Measurements from ENCODE around the gene EFNA5. TPM values are rescaled to one million over a fixed set of nuclear protein-coding genes. Genes with fewer than 3 reads are reported as not detected.
"Not testable (repeated sequence)": the region's sequence is repeated elsewhere in the genome, so short reads cannot be mapped to it uniquely, and the experiment has no call there.

The EFNA5 gene
- polyA plus RNA-seq, 4 donors: 26.8 to 40.8 (median 31.8) TPM

DNA sequence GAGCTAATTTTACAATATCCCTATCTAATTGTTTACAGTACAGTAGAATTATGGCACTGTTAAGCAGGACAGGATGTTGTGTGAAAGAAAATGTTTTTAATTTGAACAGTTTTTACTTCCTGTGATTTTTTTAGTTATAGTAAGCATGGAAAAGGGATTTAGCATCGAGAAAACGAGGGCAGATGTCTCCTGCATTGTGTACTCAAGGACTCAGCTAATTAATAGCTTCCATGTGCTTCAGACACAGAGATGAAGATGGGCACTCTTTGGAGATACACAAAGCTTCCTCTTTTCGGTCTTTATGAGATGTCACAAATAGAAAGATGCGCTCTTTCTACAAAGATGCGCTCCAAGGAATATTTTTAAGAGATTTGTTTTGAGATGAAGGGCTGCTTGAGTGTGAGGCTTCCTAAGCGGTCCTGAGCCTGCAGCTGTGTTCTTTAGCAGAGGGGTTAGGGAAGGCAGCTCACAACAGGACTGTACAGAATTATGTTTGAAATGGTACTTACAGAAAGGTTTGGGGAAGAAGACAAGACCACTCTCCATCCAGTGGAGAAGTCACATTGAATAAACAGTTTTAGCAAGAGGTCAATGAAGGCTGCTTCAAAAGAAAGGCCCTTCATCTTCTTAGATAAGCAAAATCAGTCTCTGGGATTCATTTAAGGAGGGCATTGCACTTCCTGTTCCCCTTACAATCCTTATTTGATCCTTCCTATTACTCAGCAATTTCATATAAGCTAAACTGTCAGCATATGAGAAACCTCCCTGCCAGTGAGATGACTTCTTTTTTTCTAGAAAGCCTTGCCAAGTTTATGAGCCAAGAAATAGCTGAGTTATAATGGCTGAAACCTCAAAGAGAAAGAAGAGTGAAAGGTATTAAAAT, 311.5 kb downstream of the EFNA5 start:
- DNase-seq (ENCODE audit: low read depth in 4 of 4, low spot score in 3 of 4): no peak

DNA sequence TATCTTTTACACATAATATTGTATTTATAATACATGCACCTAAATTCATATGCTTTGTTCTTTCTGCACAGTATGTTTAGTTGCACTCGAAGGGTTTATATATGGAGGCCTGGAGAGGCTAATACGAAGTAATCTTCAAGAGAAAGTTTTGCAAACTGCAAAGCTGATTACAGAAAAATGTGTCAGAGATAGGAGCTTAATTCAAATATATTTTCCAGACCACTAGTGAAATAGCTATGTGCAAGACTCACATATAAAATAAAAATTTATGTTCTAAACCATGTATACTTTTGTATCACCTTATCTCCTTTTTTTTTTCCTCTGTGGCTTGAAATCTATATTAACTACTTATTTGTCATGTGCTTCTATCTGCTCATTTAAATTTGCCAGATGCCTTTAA, 313.8 kb downstream of the EFNA5 start:
- DNase-seq (ENCODE audit: low read depth in 4 of 4, low spot score in 3 of 4): no peak

DNA sequence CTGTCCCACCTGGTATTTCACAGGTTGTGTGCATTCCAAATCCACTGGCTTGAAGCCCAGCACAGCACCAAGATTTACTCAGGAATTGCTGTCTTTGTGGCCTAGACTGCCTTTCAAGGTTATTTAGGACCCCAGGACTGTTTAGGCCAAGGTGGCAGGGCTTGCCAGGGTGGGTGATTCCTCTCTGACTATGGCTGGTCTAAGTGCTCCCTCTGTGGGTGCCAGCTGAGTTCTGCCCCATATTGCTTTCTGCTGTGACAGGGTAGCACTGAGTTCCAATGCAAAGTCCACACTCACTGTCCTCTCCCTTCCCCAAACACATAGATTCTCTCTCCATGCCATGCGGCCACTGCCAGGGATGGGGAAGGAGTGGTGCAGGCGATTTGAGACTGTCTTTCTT, 318.2 kb downstream of the EFNA5 start:
- no peak for DNase-seq (ENCODE audit: low read depth in 4 of 4, low spot score in 3 of 4)

DNA sequence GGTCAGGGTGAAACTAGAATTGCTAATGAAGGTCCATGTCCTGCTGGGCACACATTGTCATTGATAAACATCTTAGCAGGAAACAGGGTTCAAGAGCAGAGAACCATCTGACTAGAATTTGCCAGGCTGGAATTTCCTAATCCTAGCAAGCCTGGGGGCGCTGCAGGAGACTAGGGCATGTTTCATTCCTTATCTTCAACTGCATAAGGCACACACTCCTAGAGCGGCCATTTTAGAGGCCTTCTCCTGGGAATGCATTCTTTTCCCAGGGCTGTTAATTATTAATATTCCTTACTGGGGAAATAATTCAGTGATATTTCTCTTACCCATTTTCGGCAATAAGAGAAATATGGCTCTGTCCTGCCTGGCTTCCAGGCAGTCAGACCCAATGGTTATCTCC, 324.2 kb downstream of the EFNA5 start:
- not testable (repeated sequence) for DNase-seq (ENCODE audit: low read depth in 4 of 4, low spot score in 3 of 4)

DNA sequence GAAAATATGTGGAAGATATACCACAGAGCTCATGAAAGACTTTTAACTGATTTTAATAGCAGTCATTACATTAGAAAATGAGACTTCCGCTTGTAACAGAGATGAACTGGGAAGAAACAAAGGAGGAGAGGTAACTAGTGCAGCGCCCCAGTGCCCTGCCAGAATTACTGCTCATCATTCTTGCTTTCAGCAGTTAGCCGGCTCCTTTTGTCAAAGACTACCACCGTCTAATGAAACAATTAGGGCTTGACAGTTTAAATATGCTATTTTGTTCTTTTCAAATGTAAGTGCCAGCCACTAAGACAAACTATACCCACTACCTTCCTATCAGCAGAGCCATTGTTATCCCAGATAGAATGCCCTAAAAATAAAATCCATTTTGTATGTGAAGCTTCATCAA, 328.4 kb downstream of the EFNA5 start:
- no peak for DNase-seq (ENCODE audit: low read depth in 4 of 4, low spot score in 3 of 4)

DNA sequence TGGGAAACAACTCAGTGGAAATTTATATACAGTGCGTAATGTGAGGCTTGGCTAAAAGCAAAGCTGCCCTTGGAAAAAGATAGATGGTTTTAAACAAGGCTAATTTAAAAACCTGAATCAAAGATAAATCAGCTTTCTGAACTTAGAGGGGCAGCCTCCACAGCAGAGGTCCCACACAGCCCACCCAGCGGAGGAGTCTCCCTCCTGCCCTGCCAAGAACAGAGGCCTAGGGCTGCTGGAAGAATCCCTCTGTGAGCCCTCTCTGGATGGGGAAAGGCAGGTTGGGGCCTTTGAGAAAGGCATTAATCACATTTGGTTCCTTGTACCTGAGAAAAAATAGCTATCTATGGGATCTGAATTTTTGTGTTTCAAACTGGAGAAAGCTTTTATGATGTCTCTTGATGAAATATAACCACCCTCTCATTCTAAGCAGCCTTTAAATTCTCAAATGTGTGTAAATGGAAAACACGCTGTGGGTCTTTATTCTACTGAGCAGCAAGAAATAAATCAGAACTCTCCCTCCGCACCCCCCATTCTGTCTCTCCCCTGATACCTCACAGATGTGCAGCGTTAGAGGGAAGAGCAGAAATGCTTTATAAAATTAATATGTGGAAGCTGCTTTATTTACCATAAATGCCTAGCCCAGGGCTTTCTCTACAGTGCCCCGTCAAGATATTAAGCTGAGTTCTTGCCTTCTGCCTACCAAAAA, 329.2 kb downstream of the EFNA5 start:
- DNase-seq (ENCODE audit: low read depth in 4 of 4, low spot score in 3 of 4): no peak

DNA sequence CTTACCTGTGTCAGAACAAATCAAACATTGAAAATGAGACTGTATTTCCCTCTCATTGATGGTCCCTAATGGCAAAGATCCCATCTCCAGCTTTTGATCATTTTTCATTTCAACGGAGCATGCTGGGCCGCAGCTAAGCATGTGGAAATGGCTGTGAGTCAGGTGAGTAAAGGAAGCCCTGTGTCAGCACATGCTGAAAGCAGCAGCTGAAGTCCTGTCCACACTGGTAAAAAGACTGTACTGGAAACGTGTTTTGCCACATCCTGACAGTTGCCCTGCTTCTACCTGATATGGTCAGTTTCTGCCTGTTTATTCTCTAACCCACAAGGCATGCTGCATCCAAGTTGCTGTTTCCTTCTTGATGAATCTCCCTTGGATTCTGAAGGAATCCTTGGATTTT, 330.1 kb downstream of the EFNA5 start:
- no peak for DNase-seq (ENCODE audit: low read depth in 4 of 4, low spot score in 3 of 4)

DNA sequence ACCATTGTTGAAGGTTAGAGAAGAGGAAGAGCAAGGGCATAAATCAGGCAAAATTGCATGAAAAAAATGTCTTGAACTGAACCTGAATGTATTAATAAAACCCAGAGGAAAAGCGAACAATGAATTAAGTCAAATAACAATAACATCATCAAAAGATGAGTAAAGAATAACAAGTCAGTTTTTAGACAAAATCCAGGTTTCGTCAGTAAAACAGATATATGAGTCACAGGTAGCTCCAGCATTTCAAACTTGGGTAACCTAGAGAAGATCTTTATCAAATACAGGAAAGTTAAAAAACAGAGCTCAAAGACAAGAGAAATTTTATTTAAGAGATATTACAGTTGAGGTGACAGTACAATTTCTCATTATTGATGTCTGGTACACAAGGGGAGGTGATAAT, 332.4 kb downstream of the EFNA5 start:
- DNase-seq (ENCODE audit: low read depth in 4 of 4, low spot score in 3 of 4): no peak

DNA sequence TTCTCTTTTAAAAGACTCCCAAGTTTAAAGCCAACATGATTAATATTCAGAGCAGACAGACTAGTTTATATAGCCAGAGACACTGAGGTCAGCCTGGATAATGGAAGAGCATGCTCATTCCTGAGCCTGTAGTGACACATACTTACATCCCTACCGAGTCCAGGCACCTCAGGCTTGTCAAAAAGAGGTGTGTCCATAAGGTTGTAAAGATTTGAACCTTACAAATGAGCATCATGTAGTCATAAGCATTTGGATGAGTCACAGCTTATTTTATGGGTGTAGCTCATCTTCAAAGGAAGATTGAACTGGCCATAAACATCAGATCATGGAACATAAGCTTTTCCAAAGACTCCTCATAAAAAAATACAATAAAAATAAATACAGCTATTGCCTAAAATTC, 333.5 kb downstream of the EFNA5 start:
- no peak for DNase-seq (ENCODE audit: low read depth in 4 of 4, low spot score in 3 of 4)

DNA sequence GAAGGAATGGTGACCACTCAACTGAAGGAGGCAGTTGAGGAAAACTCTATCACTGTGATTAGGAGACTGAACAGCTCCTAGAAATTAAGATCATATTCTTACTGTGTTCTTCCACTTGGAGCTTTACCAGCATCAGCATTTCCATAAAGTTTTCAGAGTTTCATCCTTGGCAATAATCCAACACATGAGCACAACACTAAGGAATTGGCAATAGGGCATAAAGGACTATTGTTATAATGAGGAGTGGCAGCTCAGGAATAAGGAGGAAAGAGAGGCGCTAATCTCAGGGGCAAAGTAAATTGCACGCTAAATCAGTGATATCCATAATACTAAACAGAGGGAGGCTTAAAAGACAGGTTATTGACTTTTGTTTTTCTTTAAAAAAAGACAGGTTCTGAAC, 338.9 kb downstream of the EFNA5 start:
- no peak for DNase-seq (ENCODE audit: low read depth in 4 of 4, low spot score in 3 of 4)

DNA sequence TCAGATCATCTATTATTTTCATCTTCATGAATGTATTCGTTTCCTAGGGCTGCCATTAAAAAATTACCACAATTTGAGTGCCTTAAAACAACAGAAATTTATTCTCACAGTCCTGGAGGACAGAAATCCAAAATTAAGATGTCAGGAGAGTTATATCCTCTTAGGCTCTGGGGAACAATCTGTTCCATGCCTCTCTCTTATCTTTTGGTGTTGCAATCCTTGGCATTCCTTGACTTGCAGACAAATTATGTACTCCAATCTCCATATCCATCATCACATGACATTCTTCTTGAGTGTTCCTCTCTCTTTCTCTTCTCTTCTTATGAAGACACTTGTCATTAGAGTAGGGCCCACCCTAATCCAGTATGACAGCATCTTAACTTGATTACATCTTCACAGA, 339.4 kb downstream of the EFNA5 start:
- no peak for DNase-seq (ENCODE audit: low read depth in 4 of 4, low spot score in 3 of 4)

DNA sequence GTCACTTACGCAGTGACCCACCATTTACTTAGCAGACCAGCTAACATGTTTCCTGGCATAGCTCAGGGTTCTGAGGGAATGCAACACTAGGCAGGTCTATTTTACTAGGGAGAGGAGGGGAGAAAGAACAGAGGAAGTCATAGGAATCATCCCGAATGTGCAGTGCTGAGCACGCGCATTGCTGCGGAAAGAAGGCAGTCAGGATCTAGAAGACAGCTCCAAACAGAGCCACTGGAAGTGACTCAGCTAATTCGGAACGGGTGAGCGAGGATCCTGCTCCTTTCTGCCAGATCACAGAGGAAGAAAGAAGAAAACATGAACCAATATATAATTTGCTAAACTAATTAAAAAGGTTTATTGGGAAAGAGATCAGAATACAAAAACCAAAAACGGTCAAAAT, 339.8 kb downstream of the EFNA5 start:
- no peak for DNase-seq (ENCODE audit: low read depth in 4 of 4, low spot score in 3 of 4)

DNA sequence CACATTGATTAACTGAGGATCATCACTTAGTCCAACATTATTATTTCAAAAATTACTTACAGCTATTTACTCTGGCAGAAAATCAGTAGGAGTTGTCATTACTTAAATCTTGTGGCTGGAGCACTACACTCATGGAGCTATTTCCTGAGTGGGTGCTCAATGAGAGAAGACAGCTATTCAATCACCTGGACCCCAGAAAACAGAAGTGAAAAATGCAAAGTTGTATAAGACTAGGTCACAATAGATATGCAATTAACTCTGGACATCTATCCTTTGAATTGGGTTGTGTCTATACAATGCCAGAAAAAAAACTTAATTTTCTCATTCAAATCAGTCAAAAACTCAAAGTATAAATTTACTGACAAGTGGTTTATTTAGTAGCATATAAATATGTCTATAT, 340.9 kb downstream of the EFNA5 start:
- no peak for DNase-seq (ENCODE audit: low read depth in 4 of 4, low spot score in 3 of 4)

Measured in left renal pelvis (tissue), 4 donors.